K562 (cell line): ENCODE data around the gene PLEKHN1.

Source experiments
- ARID3A ChIP-seq: IDR thresholded peaks from 2 replicates; pipeline ENCODE4 v1.6.1; 2012; ENCODE audit warnings: low read depth, low read length, improper control_type of control experiment, borderline replicate concordance
- CEBPB ChIP-seq: fragments of 450-650 bp; IDR thresholded peaks from 2 replicates; pipeline ENCODE4 v1.6.1; 2016; ENCODE audit warnings: missing genetic modification characterization, missing compliant biosample characterization
- CTCF ChIP-seq, 3 experiments: IDR thresholded peaks in 2 of 3; conservative IDR thresholded peaks in 1 of 3; 2 replicates each; pipeline ENCODE4 v1.5.1; 2011 to 2012; ENCODE audit warnings: low read length in 3 of 3, mild to moderate bottlenecking in 3 of 3, control low read depth in 2 of 3, improper control_type of control experiment in 1 of 3, inconsistent platforms in 1 of 3, low read depth in 1 of 3, mixed read lengths in 1 of 3, moderate library complexity in 1 of 3; ENCODE audit not compliant: insufficient read depth in 2 of 3
- CTCFL ChIP-seq: IDR thresholded peaks from 2 replicates; pipeline ENCODE4 v1.6.1; 2011; ENCODE audit warnings: borderline replicate concordance, low read depth, mild to moderate bottlenecking, moderate library complexity, low read length; ENCODE audit not compliant: insufficient read depth, poor library complexity, severe bottlenecking
- ELK1 ChIP-seq: sonication (generic); formaldehyde crosslinking; IDR thresholded peaks from 2 replicates; pipeline ENCODE4 v1.8.1; 2022; ENCODE audit warnings: missing genetic modification reagents
- IRF9 ChIP-seq: fragments of 450-650 bp; IDR thresholded peaks from 2 replicates; pipeline ENCODE4 v1.6.1; 2016; ENCODE audit warnings: missing biosample characterization, missing genetic modification characterization
- MCM5 ChIP-seq: fragments of 450-650 bp; IDR thresholded peaks from 2 replicates; pipeline ENCODE4 v1.6.1; 2016; ENCODE audit warnings: low read depth
- POLR2A ChIP-seq: fragments of 450-650 bp; conservative IDR thresholded peaks from 2 replicates; pipeline ENCODE4 v1.6.1; 2016
- ZNF217 ChIP-seq: sonication (generic); formaldehyde crosslinking; IDR thresholded peaks from 2 replicates; pipeline ENCODE4 v1.8.0; 2022; ENCODE audit warnings: mild to moderate bottlenecking, missing genetic modification reagents
- ZNF444 ChIP-seq: fragments of 250-450 bp; sonication (Bioruptor Pico); IDR thresholded peaks from 2 replicates; pipeline ENCODE4 v1.4.0; 2020; ENCODE audit warnings: mild to moderate bottlenecking, moderate library complexity
- ZNF609 ChIP-seq: sonication (generic); formaldehyde crosslinking; IDR thresholded peaks from 2 replicates; pipeline ENCODE4 v1.8.1; 2023; ENCODE audit warnings: missing genetic modification reagents, mild to moderate bottlenecking, borderline replicate concordance
- ZNF655 ChIP-seq: fragments of 250-450 bp; sonication (Bioruptor Pico); IDR thresholded peaks from 2 replicates; pipeline ENCODE4 v1.5.0; 2021
- ZNF830 ChIP-seq: fragments of 250-450 bp; sonication (Bioruptor Pico); IDR thresholded peaks from 2 replicates; pipeline ENCODE4 v1.5.0; 2021; ENCODE audit warnings: mild to moderate bottlenecking

GRCh38 chr1:992362-992761 lies 26.1 kb downstream of the PLEKHN1 start:
- TF ChIP-seq MCM5 (no peak), CTCFL (no peak), ZNF655 (CRISPR knock-in tag) (no peak), ZNF444 (CRISPR knock-in tag) (no peak), CTCF (IDR thresholded peaks at IDR 0.05 in 2 of 3, conservative IDR thresholded peaks at IDR 0.05 in 1 of 3; ENCODE audit: insufficient read depth in 2 of 3, low read depth in 1 of 3, low read length in 3 of 3) (no peak), ELK1 (no peak), ZNF830 (CRISPR knock-in tag) (no peak), POLR2A (no peak), ZNF217 (CRISPR knock-in tag) (no peak), IRF9 (no peak), CEBPB (tag) (no peak), ARID3A (no peak), ZNF609 (no peak)
